ENCODE measurements around the gene PLSCR2.
A peak's percentile ranks its signal among the peaks of the same experiment; 100 is the strongest.

PLSCR2 gene

GRCh38 chr3:146387566-146387965, 81.8 kb downstream of the PLSCR2 start:
- peak; percentile 16 for DNase-seq (ENCODE audit: low read depth)
- H3K4me3 ChIP-seq (ENCODE audit: low read depth, low read length): no peak overlapping the region
- TF ChIP-seq, protein P1, sequence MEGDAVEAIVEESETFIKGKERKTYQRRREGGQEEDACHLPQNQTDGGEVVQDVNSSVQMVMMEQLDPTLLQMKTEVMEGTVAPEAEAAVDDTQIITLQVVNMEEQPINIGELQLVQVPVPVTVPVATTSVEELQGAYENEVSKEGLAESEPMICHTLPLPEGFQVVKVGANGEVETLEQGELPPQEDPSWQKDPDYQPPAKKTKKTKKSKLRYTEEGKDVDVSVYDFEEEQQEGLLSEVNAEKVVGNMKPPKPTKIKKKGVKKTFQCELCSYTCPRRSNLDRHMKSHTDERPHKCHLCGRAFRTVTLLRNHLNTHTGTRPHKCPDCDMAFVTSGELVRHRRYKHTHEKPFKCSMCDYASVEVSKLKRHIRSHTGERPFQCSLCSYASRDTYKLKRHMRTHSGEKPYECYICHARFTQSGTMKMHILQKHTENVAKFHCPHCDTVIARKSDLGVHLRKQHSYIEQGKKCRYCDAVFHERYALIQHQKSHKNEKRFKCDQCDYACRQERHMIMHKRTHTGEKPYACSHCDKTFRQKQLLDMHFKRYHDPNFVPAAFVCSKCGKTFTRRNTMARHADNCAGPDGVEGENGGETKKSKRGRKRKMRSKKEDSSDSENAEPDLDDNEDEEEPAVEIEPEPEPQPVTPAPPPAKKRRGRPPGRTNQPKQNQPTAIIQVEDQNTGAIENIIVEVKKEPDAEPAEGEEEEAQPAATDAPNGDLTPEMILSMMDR (conservative IDR thresholded peaks at IDR 0.05; ENCODE audit: low read depth, low read length): no peak

DNA sequence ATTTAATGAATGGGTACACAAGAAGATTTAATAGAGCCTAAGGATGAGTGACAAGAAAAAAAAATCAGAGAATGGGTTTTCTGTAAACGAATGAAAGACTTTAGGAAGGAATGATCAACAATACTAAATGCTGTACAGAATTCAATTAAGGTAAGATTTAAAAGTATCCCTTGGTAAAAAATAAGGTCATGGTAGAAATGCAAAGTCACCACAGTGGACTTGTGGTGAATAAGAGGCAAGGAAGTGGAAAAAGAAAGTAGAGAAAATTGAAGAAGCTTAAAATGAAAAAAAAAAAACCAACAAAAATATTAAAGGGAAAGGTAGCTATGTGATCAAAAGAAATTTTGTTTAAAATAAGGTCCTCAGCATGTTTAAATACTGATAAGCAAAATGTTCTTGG, 82.4 kb downstream of the PLSCR2 start:
- TF ChIP-seq, protein P1 (conservative IDR thresholded peaks at IDR 0.05; ENCODE audit: low read depth, low read length): no peak
- no peak overlapping the region for H3K4me3 ChIP-seq (ENCODE audit: low read depth, low read length)
- peak; percentile 28 for DNase-seq (ENCODE audit: low read depth)

- no peak overlapping the region for H3K4me3 ChIP-seq (ENCODE audit: low read depth, low read length)
- no peak for DNase-seq (ENCODE audit: low read depth)
- TF ChIP-seq, protein P1 (conservative IDR thresholded peaks at IDR 0.05; ENCODE audit: low read depth, low read length): no peak
These were observed 84.6 kb downstream of the PLSCR2 start for GRCh38 chr3:146384786-146385185.
